Stimulated activated CD4-positive, alpha-beta T cell treated with anti-CD3 and anti-CD28 coated beads, Interleukin-15, amount 100 ng/mL, for 24 hours (primary cell): ENCODE data around the gene ZNF490.
"Not testable (repeated sequence)": the region's sequence is repeated elsewhere in the genome, so short reads cannot be mapped to it uniquely, and the experiment has no call there.

Experiments used
- DNase-seq: peaks from one replicate; pipeline ENCODE4 v3.0.0-alpha.2; 2020

ZNF490 gene

DNA sequence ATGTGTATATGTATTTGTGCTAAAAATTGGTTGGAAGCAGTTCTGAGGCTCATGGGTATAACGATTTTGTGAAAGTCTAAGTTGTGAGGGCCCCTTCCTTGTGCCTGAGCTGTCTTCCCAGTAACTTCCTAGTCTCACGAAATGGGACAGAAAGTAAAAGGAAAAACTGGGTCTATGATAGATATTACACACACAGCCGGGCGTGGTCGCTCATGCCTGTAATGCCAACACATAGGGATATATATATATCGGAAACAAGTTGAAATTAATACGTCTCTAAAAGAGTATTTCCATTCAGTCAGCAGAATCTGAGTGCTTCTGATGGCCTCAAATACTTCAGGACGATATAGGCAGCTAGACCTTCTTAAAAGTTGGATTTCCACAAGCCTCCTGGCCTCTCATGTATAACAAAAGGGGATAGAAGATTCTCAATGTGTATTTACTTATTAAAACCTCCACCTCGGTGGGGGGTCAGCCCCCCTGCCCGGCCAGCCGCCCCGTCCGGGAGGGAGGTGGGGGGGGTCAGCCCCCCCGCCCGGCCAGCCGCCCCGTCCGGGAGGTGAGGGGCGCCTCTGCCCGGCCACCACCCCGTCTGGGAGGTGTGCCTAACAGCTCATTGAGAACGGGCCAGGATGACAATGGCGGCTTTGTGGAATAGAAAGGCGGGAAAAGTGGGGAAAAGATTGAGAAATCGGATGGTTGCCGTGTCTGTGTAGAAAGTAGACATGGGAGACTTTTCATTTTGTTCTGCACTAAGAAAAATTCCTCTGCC is 10.8 kb upstream of the ZNF490 start:
- DNase-seq = not testable (repeated sequence)

DNA sequence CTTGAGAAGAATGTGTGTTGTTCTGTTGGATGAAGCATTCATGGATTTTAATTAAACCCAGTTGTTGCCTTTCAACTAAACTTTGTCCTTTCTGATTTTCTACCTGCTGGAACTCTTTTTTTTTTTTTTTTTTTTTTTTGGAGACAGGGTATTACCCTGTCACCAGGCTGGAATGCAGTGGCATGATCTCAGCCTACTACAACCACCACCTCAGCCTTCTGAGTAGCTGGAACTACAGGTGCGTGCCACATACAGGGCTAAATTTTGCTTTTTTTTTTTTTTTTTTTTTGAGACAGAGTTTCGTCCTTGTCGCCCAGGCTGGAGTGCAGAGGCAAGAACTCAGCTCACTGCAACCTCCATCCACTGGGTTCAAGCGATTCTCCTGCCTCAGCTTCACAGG is 7.0 kb upstream of the ZNF490 start:
- no peak for DNase-seq

DNA sequence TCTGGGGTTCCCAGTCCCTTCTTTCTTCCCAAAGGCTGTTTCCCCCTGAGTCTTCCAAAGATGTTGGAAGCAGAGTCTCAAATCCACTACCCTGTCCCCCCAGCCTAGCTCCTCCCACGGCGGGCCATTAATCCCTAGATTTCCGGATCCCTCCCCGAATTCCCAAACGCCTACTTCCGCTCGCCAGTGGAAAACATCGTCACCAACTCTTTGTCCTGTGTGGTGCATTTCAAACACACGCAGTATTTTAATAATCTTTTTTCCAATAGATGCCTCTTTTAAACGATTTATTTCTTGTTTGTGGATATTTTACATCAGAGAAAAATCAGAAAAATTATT is 717 bp upstream of the ZNF490 start:
- DNase-seq = no peak

GRCh38 chr19:12607631-12608030 is 3.0 kb downstream of the ZNF490 start:
- DNase-seq = no peak

GRCh38 chr19:12606796-12607195 is 3.8 kb downstream of the ZNF490 start:
- no peak for DNase-seq

DNA sequence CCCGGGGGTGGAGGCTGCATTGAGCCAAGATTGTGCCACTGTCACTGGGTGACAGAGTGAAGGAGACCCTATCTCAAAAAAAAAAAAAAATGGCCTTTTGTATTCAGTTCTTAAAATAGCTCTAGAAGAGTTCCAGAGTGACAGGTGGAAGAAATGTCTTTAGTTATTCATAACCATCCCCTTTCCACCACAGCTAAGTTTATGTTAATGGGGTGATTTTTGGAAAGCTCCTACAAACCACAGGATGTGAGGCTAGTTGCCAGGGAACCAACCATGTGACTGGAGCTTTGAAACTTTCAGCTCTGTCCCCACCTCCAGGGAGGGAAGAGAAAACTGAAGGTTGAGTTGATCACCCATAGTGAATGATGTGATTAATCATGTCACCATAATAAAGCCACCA is 6.9 kb downstream of the ZNF490 start:
- DNase-seq = peak; percentile 76

DNA sequence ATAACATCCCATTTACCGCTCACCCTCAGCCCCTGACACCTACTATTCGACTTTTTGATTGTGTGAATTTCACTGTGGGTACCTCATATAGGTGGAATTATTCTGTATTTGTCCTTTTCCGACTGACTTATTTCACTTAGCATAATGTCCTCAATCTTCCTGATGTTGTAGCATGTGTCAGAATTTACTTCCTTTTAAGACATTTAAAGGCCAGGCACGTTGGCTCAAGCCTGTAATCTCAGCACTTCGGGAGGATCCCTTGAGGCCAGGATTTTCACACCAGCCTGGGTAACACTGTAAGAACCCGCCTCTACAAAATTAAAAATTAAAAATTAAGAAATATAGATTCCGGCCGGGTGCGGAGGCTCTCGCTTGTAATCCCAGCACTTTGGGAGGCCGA is 13.0 kb downstream of the ZNF490 start:
- DNase-seq = no peak

GRCh38 chr19:12596927-12597548 is 13.6 kb downstream of the ZNF490 start:
- no peak for DNase-seq

- DNase-seq = no peak
These were observed 14.1 kb downstream of the ZNF490 start for GRCh38 chr19:12596485-12596884.

- DNase-seq = no peak
These were observed 29.5 kb downstream of the ZNF490 start for GRCh38 chr19:12581100-12581499.

DNA sequence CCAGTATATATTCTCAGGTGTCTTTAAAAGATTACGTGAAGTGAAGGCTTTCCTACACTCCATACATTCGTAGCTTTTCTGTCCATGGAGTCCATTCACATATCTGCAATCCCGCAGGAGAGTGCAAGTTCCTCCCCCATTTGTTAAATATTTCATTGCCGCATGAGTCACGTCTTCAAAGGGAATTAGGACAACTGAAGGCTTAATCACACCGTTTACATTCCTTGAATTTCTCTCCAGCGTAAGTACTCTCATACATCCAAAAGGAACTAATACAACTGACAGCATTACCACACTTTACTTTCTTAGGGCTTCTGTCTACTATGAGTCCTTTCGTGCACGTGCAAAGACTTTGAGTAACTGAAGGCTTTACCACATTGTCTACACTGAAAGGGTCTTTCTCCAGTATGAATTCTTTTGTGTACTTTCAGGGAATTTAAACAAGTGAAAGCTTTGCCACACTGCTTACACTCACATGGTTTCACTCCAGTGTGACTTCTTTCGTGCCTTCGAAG is 30.4 kb downstream of the ZNF490 start:
- DNase-seq = no peak

GRCh38 chr19:12578641-12579040 is 32.0 kb downstream of the ZNF490 start:
- DNase-seq = no peak

DNA sequence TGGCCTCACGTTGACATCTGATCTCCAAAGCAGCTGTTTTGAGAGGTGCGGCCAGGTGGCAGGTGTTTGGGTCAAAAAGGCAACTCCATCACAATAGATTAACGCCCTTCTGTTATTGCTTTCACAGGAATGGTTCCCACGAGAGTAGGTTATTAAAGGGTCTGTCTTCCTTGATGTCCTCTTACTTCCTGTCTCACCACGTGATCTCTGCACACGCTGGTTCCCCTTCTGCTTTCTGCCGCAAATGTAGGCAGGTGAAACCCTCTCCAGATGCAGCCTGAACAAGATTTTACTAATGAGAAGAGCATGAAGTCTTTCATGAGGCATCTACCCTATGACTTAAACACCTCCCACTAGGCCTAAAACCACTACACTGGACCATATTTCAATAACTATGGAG is 36.6 kb downstream of the ZNF490 start:
- DNase-seq = no peak

- DNase-seq = no peak
These were observed 42.7 kb downstream of the ZNF490 start for GRCh38 chr19:12567951-12568350.

- not testable (repeated sequence) for DNase-seq
These were observed 44.2 kb downstream of the ZNF490 start for GRCh38 chr19:12566380-12566779.

GRCh38 chr19:12564016-12564664 is 46.5 kb downstream of the ZNF490 start:
- DNase-seq = peak; percentile 94

DNA sequence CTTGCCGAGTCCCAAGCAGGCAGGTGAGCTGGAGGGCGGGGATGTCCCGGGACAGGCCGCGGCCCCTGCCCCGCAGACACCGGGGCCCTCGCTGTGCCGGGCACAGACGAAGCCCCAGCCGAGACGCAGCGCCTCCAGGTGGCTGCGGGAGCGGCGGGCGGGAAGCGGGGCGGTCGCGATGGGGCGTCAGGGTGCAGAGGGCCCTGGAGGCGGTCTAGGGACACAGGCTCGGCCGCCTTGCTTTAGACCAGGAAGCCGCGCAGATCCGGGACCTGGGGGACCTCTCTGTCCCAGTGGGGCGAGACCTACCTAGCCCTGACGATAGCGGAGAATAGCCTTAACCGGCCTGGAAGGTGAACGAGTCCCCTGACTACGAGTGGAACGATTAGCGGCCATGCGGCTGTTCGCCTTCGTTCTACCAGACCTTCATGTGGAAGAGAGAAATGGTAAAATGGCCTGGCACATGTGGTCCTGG is 55.1 kb downstream of the ZNF490 start:
- no peak for DNase-seq

DNA sequence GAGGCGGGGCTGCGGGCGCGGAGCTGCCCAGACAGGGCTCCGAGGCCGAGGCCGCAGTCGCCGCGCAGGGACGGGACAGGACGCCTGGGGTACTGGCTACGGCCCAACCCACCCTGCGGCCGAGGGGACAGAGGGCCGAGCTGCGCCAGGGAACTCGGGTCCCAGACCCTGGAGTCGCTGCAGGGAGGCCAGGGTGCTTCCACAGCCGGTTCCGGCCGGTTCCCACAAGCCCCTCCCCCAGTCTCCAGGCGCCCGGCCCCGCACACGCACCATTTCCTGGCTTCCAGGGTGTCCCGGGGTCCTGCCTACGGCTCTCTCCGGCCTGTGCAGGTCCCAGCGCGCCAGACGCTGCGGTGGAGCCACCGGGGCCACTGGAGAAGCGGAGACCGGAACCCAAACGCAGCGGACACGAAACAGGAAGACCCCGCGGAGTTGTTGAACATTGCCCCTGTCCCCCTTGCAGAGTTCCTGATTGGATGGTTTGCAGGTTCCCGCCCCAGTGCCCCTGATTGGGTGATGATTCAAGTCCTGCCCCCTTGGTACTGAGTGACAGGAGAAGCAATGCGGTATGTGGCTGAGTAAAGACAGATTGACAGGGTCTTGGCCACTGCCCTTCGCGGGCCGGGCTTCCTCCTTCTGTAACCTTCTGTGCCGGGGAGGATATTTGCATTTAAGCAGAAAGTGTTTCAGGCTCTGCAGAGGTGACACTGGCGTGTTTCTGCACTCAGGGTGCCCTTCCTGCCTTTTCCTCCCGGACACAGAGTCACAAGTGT is 59.4 kb downstream of the ZNF490 start, which contains the start of gene ZNF564:
Gene ZNF564, minus strand, starts transcription at position 423 of the 773 bp plus-strand sequence. Its CDS starts 150 bp downstream, at position 273.
- peak; percentile 94 for DNase-seq

DNA sequence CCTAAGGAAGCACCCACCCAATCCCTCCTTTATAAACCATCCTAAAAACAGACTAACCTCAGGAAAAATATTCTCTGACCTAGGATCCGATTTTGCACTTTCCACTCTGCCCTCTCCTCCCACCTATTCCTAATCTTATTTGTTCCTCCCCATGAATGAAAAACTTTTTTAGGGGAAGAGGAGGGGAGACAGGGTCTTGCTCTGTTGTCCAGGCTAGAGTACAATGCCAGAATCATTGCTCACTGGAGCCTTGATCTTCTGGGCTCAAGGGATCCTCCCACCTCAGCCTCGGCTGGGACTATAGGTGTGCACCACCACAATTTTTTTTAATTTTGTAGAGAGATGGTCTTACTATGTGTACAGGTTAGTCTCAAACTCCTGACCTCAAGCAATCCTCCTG is 63.7 kb downstream of the ZNF490 start:
- no peak for DNase-seq

- no peak for DNase-seq
These were observed 64.5 kb downstream of the ZNF490 start for GRCh38 chr19:12546068-12546467.

DNA sequence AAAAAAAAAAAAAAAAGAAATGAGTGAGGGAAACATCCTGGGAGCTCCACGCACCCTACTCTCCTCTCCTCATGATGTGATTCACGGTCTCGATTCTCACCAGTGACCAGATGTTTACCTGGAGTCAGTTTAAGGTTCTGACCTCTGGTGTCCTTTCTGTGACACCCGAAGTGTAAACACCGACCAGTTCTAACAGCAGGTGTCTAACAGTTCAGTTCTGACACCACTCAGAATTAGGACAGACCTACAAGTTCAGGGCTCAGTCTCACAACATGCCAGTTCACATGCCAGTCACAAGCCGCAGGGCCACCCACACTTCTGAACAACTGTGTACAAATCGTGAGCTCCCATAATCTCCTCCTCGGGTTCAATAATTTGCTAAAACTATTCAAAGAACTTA is 65.3 kb downstream of the ZNF490 start:
- no peak for DNase-seq

DNA sequence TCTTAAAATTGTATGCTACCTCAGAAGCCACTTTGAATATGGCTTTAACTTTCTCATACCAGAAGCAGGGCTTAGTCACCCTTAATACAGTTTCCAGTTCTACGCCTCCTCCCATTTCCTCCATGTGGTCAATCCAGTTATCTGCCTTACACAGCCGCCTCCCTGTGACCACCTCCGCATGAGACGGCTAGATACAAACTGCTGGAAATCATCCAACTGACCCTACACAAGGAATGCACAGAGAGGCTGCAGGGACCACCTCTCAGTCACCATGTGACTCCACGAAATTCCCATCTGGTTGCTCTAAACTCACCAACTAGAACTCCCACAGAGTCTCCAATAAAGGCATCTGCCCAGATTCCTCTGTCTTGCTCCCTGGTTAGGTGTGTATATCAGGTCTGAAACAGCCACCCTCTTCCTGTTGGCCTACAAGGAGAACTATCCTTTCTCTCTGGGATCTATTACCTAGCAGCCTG is 66.2 kb downstream of the ZNF490 start:
- no peak for DNase-seq

DNA sequence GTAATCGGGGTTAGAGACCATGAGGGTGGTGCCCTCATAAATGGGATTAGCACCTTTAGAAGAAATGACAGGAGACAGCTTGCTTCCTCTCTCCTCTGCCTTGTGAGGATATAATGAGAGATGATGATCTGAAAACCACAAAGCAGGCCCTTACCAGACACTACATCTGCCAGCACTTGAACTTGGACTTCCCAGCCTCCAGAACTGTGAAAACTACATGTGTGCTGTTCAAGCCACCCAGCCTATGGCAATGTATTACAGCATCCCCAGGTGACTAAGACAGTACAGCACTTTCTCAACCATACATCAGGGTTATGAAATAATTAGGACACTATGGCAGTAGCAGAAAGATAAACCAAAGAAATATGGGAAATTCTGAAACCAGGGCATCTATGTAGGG is 66.8 kb downstream of the ZNF490 start:
- DNase-seq = no peak
